ENCODE measurements around the gene IGFBP7. TPM values are rescaled to one million over a fixed set of nuclear protein-coding genes. Genes with fewer than 3 reads are reported as not detected.

The IGFBP7 gene
- total RNA-seq, 1 experiment from 2014 or later, result not detected

DNA sequence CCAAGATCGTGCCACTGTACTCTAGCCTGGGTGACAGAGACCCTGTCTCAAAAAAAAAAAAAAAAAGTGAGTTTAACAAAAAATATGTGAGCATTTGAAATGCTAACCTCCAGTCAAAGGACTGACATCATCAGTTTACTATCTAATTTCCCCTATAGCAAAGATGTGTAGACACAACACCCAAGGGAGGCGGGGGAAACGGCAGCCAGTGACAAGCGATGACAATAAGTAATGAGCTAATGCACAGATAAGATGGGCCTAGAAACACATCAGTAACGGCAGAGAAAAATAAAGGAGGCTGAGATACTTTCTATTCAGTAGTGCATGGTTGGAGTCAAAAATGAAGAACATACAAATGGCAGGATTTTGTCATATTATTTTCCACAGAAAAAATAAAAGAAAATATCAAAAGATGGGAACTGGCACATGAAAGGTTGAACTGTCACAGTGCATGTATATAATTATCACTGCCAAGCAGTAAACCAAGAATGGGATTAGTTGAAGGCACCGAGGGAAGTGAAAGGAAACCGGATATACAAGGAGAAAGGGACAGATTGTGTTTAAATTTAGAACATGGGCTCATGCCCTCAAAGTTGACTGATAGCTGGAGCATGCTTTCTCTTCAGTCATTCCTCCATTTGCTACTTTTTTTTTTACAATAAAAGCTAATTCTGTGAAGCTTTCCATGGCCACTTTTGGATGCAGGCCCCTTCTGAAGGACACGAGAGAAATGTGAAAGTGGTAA is 41.8 kb downstream of the IGFBP7 start:
- ChIA-PET CTCF (no interaction called here), POLR2A (ENCODE audit: low non-redundant PET) (no interaction called here)

GRCh38 chr4:57065730-57066482 is 44.3 kb downstream of the IGFBP7 start:
- DNase-seq (ENCODE audit: low spot score), result no peak
- CTCF ChIA-PET, result no interaction called here

More for the DNA sequence above, 41.8 kb downstream of the IGFBP7 start:
- Histone ChIP-seq H3K36me3 (ENCODE audit: insufficient read depth, low read length, poor library complexity, severe bottlenecking) (no peaks in the 10 kb centered on the region), H3K4me3 (ENCODE audit: low read depth, low read length, poor library complexity, severe bottlenecking) (no peak overlapping the region), H3K27me3 (replicated peaks; ENCODE audit: insufficient read depth, low read depth, low read length, poor library complexity) (no peaks in the 10 kb centered on the region), H3K9me3 (ENCODE audit: low read depth, low read length, poor library complexity, severe bottlenecking) (no peaks in the 10 kb centered on the region), H3K27ac (ENCODE audit: low read depth, low read length, poor library complexity, severe bottlenecking) (no peak overlapping the region), H3K4me1 (ENCODE audit: insufficient read depth, low read length, poor library complexity, severe bottlenecking) (no peaks in the 10 kb centered on the region)
- TF ChIP-seq EZH2 (IDR thresholded peaks at IDR 0.05; ENCODE audit: borderline replicate concordance, low read depth, low read length, poor library complexity, severe bottlenecking), result no peak
- TF ChIP-seq, protein P1, sequence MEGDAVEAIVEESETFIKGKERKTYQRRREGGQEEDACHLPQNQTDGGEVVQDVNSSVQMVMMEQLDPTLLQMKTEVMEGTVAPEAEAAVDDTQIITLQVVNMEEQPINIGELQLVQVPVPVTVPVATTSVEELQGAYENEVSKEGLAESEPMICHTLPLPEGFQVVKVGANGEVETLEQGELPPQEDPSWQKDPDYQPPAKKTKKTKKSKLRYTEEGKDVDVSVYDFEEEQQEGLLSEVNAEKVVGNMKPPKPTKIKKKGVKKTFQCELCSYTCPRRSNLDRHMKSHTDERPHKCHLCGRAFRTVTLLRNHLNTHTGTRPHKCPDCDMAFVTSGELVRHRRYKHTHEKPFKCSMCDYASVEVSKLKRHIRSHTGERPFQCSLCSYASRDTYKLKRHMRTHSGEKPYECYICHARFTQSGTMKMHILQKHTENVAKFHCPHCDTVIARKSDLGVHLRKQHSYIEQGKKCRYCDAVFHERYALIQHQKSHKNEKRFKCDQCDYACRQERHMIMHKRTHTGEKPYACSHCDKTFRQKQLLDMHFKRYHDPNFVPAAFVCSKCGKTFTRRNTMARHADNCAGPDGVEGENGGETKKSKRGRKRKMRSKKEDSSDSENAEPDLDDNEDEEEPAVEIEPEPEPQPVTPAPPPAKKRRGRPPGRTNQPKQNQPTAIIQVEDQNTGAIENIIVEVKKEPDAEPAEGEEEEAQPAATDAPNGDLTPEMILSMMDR (conservative IDR thresholded peaks at IDR 0.05; ENCODE audit: low read depth, low read length), result no peak
- BruUV-seq (replicated peaks), result no TSS peak
- DNase-seq (ENCODE audit: low spot score), result no peak
- intact Hi-C loops (cut with micrococcal nuclease; ENCODE audit: unreplicated experiment), result no loop called here

DNA sequence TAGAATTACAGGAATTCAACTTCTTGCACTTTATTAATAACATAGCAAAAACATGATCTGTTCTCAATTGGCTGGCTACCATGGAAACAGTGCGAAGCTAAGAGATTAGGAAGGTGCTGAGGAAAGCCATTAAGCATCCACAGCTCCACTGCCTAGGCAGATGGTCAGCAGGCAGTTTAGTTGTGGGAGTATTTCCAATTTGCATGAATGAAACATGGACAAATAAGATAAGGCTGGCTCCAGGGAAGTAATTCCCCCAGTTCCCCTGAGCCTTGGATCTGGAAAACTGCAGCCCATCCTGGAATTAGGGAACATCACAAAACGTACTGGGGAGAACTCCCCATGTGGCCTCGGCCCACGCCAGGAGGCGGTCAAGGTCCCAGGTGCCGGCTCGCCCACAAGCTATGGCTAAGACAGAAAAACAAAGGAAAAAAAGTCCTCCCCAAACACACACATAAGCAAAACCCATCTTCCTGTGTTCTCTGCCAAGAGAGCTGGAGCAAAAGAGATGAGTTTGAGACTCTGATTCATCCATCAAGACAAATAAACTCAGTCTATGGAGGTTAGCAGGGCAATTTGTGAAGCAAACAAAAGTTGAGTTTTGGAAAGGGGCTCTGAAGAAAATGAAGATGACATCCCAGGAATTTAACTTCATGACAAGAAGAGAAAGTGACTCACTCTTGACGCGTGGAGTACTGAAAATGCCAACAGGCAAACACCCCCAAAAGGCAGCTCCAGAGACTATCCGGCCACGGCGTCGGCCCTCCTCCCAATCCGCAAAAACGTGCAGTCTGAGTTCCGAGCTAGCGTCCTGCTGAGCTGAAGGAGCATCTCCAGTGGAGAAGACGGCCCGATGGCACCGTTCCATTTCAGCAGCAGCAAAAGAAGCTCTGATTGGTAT is 45.1 kb downstream of the IGFBP7 start:
- no peaks in the 10 kb centered on the region for H3K36me3 ChIP-seq (ENCODE audit: insufficient read depth, low read length, poor library complexity, severe bottlenecking)
- intact Hi-C loops (cut with micrococcal nuclease; ENCODE audit: unreplicated experiment), result no loop called here
- no peak overlapping the region for H3K4me3 ChIP-seq (ENCODE audit: low read depth, low read length, poor library complexity, severe bottlenecking)
- TF ChIP-seq, protein P1 (conservative IDR thresholded peaks at IDR 0.05; ENCODE audit: low read depth, low read length), result no peak
- no peak for TF ChIP-seq EZH2 (IDR thresholded peaks at IDR 0.05; ENCODE audit: borderline replicate concordance, low read depth, low read length, poor library complexity, severe bottlenecking)
- H3K4me1 ChIP-seq (ENCODE audit: insufficient read depth, low read length, poor library complexity, severe bottlenecking), result no peaks in the 10 kb centered on the region
- H3K27me3 ChIP-seq (replicated peaks; ENCODE audit: insufficient read depth, low read depth, low read length, poor library complexity), result no peaks in the 10 kb centered on the region
- H3K9me3 ChIP-seq (ENCODE audit: low read depth, low read length, poor library complexity, severe bottlenecking), result no peaks in the 10 kb centered on the region
- no peak overlapping the region for H3K27ac ChIP-seq (ENCODE audit: low read depth, low read length, poor library complexity, severe bottlenecking)
- BruUV-seq (replicated peaks), result no TSS peak
- DNase-seq (ENCODE audit: low spot score), result no peak
- ChIA-PET CTCF (no interaction called here), POLR2A (ENCODE audit: low non-redundant PET) (no interaction called here)

More at GRCh38 chr4:57065730-57066482, 44.3 kb downstream of the IGFBP7 start:
- Histone ChIP-seq H3K4me3 (ENCODE audit: low read depth, low read length, poor library complexity, severe bottlenecking) (no peak overlapping the region), H3K27ac (ENCODE audit: low read depth, low read length, poor library complexity, severe bottlenecking) (no peak overlapping the region), H3K36me3 (ENCODE audit: insufficient read depth, low read length, poor library complexity, severe bottlenecking) (no peaks in the 10 kb centered on the region), H3K9me3 (ENCODE audit: low read depth, low read length, poor library complexity, severe bottlenecking) (no peaks in the 10 kb centered on the region), H3K27me3 (replicated peaks; ENCODE audit: insufficient read depth, low read depth, low read length, poor library complexity) (no peaks in the 10 kb centered on the region), H3K4me1 (ENCODE audit: insufficient read depth, low read length, poor library complexity, severe bottlenecking) (no peaks in the 10 kb centered on the region)
- no TSS peak for BruUV-seq (replicated peaks)
- POLR2A ChIA-PET (ENCODE audit: low non-redundant PET), result no interaction called here
- intact Hi-C loops (cut with micrococcal nuclease; ENCODE audit: unreplicated experiment), result no loop called here
- no peak for TF ChIP-seq EZH2 (IDR thresholded peaks at IDR 0.05; ENCODE audit: borderline replicate concordance, low read depth, low read length, poor library complexity, severe bottlenecking)
- TF ChIP-seq, protein P1 (conservative IDR thresholded peaks at IDR 0.05; ENCODE audit: low read depth, low read length), result no peak

Measured in A673 (cell line).